ENCODE measurements around the gene TSPAN9.

The TSPAN9 gene

DNA sequence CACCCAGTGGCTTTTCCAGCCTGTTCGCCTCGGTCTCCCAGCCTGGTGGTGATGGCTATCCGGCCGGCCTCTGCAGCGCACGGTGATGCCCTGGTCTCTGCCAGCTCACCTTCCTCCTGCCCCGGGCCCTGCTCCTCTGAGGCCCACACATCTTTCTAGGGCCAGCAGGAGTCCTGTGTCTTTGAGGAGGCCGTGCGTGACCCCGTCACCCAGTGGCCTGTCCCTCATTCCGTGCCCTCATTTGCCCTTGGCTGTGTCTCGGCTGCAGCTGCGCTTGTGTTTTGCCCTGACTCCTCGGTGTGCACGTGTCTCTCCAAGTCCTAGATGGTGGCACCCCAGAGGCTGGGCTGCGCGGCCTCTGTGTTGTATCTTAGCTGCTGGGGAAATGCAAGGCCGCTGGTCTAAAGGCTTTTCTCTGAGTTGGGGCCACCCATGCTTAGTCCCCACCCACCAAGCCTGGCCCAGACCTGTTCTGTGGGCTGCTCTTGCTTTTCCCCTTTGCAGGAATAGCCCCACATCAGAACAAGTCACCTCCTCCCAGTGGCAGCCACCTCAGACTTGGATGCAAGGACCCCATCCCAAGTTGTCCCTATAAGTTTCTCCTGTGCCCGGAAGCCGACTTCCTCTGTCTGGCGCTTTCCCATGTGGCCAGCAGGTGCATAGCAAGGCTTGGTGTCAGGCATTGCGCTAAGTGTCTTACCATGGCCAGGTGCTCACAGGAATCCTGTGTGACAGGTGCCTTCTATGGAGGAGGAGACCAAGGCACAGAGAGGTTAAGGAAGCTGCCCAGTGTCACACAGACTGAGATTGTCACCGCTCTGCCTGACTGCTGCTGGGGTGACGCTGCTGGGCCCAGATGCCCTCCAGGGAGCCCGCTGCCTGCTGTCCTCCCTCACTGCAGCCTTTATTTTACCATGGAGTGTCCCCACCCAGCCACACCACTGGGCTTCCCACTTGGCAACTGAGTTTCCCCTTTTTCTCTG lies 64.5 kb downstream of the TSPAN9 start:
- DNase-seq (ENCODE audit: low read depth in 2 of 2), result no peak

DNA sequence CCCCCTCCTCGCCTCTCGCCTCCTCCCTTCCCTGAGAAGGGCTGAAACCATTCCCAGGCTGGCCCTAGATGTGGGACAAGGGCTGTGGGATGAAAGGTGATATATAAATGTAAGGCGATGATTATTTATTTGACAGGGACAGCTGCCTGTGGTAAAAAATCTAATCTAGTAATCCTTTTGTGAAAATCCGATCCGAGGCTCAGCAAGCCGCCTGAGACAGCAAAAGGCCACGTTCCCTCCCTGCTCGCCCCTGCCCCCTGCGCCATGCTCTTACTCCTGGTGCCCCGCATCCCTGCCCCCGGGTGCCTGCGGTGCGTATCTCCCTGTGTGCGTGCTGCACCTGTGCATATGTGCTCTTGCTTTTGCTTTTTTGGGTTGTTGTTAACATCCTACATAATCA lies 65.2 kb downstream of the TSPAN9 start:
- no peak for DNase-seq (ENCODE audit: low read depth in 2 of 2)

DNA sequence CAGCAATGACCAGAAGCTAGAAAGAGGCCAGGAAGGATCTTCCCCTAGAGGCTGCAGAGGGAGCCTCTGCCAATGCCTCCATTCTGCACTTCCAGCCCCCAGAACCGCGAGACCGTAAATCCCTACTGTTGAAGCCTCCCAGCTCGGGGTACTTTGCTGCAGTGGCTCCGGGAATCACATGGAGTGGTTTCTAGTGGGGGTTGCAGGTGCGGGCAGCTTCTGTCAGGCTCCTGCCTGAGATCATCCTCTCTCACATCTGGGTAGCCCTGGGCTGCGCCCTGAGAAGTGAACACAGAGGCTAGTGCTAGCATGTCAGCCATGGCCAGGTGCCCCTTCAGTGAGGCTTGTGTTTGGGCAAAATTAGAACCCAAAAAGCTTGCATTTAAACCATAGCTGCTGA lies 67.3 kb downstream of the TSPAN9 start:
- no peak for DNase-seq (ENCODE audit: low read depth in 2 of 2)

DNA sequence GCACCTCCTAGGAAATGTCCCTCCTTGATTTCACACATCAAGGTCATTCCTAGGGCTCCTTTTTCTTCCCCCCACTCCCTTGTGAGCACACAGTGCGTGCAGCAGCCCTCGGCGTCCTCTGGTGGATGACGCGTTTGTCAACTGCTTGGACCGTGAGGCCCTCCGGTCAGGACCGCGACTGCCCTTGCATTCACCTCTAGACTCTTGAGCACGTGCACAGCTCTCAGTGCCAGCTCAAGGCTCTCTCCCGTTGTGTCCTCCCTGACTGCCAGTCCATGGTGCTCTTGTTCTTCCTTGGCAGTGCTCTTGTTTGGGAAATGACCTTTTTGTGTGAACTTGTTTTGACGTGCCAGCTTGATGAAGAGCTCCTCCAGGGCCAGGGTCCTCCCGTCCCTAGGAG lies 67.9 kb downstream of the TSPAN9 start:
- no peak for DNase-seq (ENCODE audit: low read depth in 2 of 2)

DNA sequence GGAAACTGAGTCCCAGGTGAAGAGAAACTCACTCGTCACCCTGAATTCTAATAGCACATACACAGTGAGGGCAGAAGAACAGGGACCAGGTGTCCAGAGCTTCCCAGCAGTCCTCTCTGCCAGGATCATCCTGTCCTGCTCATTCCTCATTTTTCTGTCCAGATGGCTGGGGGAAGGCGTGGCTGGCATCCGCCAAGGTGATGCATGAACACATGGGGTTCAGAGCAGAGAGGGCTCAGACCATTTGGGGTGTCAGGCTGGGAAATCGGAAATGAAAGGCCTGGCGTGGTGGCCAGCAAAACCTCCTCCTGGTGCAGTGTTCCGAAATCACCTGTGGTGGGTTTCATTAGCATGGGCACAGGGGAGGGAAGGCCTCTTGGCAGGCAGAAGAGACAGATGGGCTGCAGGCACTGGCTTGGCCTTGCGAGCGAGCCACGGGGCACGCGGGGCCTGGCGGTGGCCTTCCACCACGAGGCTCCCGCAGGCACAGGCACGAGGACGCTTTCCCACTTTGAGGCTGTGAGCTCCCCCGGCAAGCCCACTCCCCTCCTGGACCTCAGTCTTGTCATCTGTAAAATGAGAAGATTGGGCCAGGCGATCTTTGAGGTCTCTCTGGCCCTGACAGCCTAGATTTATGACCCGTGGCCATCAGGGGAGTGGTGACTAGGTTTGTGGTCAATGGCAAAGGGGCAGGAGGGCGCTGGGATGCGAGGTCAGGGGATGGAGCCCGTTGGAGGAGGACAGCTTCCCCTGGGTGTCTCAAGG lies 68.5 kb downstream of the TSPAN9 start:
- DNase-seq (ENCODE audit: low read depth in 2 of 2), result no peak

DNA sequence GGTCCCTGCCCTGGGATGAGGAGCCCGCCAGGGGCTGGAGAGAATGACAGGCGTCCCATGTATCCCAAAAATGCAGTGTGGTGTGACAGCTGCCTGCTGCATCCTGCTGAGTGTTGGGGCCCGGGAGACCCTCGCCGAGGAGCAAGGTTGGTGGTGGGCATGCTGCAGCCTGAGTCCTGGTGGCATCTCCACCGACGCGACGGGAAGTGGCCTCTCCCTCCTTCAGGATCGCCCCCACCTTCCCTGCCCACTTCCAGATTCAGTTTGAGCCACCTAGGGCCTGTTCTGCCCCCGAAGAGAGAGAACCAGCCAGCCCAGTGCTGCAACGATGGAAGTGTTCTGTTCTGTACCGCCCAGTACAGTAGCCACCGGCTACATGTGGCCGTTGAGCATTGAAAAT lies 70.1 kb downstream of the TSPAN9 start:
- DNase-seq (ENCODE audit: low read depth in 2 of 2), result no peak

DNA sequence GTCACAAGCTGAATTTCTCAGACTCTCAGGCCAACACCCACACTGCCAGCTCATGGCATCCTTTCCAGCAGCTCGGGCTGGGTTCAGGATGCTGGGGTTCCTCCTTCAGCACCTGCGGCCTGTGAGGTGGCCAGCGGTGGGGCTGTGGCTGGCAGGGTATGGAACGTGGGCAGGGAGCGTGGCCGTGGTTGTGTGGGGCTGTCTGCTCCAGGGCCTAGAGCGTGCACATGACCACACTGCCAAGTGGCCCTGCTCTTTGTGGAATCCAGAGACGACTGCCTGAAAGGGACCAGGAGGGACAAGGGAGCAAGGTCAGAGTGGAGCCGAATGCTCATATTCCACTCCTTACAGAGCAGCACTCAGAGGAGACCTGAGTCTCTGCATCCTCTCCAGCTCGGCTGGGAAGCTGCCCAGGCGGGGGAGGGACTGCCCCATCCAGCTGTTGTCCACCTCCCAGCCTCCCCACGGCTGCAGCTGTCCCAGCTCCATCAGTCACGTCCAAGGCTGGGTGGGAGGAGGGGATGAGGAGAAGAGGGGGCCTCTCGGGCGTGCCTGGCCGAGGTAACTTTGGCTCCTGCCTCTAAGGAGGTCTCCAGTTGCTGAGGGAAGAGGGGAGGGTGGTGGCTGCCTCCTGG lies 71.3 kb downstream of the TSPAN9 start:
- no peak for DNase-seq (ENCODE audit: low read depth in 2 of 2)

DNA sequence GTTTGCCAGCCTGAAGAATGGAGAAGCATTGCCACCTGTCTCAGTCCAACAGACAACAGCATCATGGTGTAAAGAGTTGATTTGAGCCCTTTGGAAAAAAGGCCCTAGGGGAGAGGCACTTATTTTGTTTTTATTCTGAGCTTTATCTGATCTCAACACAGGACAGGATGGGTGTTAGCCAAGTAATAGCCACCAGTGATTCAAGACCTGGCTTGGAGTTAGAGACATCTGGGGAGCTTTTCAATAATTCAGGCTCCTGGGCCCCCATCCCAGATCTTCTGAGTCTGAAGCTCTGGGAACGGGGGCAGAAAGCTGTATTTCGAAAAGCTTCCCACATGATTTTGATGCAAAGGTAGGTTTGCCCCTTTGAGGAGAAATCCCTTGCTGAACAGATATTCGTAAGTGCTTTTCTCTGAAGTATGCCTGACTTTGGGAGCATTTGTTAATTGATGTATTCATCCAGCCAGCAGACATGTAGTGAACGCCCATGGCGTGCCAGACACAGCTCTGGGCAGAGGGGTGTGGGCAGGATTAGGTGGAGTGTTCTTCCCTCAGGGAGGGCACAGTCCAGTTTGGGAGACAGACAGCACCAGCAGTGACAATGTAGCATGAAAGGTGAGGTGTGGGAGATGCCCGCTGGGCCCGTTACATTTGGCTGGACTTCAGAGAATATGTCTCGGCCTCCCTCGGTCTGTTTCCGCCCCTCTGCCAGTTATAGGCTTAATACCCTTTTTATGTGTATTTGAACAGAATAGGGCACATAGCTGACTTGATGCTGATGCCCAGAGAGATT lies 72.5 kb downstream of the TSPAN9 start:
- DNase-seq (ENCODE audit: low read depth in 2 of 2), result no peak

DNA sequence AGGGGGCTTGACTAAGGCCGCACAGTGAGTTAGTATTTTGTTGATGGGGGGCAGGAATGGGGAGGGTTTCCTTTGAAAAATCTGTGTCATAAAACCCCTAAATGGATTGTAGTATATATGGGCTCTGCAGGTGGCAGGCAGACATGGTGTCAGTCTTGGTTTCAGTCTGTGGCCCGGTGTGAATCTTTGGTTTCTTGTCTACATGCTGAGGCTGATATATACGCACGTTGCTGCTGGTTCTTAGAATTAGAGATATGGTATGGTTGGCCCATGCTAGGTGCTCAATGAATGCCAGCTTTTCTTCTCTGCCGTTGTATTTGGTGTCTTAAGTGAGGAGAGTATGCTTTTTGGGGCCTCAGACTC lies 73.1 kb downstream of the TSPAN9 start:
- DNase-seq (ENCODE audit: low read depth in 2 of 2), result no peak

DNA sequence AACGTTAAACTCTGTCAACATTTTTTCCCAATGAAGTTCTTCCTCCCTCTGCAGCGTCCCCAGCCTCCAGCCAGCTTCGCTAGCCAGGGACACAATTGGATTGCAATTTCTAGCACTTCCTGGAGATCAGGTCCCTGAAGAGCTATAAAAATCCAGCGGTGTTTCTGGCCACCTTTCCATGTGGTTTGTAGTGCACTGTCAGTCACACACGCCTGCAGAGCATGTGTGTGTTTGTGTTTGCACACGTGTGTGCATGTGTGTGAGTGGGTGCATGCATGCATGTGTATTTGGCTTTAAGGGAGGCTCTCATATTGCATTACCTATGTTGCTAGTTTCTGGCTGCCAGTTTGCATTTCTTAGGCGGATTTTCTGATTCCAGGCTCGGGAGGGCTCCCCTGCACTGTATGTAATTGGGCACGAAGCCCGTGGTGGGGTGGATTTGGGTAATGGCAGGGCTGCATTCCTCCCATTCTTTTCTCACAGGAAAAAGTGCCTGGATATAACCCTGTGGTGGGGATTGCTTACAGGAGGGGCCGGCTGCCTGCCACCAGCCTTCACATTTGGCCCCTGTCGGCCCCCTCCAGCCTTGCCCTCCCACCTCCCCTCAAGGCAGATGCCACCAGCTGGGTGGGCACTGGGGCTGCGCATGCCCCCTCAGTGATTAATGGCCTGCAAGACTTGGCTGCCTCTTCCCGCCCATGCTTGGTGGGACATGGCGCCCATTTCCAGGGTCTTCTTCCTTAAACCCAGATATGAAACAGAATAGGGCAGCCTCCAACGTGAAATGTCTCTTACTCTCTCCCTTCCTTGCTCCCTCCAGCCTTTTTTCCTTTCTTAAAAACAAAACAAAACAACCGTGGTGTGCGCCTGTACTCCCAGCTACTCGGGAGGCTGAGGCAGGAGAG lies 74.0 kb downstream of the TSPAN9 start:
- no peak for DNase-seq (ENCODE audit: low read depth in 2 of 2)

DNA sequence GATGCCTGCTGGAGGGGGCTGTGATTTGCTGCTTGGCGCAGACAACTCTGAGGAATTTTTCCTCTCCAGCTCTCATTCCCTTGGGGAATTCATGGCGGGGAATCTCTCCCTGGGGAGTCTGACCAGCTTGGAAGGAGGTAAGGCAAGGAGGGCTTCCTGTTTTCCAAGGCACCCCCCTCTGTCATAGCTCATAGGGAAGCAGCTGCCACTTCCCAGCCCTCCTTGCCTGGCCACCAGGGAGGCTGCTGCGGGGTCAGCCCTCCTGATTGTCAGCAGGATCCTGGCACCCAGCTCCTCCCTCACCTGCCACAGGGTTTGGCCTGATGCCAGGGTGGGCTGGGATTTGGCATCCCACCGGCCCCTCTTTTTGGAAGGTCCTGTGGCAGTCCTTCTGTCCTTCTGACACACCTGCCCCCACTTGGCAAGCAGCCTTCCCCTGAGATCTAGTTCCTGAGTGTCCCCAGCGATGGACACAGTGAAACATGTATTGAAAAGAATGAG lies 74.9 kb downstream of the TSPAN9 start:
- no peak for DNase-seq (ENCODE audit: low read depth in 2 of 2)

DNA sequence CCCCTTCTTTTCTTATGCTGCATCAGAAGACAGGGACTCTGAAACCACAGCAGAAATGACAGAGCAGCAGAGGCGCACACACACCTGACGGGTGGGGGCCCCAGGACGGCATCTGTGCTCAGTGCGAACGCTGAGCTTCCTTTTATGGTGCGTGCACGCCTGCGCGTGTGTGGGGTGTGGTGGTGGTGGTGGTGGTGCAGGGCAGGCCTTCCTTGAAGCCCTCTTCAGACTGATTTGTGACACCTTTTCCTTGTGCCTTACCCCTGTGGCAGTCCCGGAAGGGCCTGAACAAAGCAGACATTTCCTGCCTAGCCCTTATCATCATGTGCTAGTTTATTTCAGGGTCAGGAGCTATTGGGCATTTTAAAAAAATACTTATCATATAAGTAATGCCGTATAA lies 75.7 kb downstream of the TSPAN9 start:
- no peak for DNase-seq (ENCODE audit: low read depth in 2 of 2)

DNA sequence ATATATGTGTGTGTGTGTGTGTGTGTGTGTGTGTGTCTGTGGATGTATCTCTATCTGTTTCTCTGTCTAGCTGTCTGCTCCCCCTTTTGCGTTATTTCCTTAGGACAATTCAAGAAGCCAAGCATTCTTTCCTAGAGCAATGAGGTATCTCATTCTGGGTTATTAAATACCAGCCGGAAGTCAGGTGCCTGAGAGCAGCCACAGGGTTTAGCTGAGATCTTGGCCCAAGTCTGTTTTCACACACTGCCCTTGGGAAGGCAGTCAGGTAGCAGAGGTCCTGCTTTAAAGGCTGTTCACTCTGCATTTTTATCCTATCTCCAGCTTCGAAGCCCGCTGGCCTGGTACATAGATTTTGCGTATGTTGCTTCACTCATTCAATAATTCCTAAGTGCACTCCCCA lies 76.8 kb downstream of the TSPAN9 start:
- no peak for DNase-seq (ENCODE audit: low read depth in 2 of 2)

DNA sequence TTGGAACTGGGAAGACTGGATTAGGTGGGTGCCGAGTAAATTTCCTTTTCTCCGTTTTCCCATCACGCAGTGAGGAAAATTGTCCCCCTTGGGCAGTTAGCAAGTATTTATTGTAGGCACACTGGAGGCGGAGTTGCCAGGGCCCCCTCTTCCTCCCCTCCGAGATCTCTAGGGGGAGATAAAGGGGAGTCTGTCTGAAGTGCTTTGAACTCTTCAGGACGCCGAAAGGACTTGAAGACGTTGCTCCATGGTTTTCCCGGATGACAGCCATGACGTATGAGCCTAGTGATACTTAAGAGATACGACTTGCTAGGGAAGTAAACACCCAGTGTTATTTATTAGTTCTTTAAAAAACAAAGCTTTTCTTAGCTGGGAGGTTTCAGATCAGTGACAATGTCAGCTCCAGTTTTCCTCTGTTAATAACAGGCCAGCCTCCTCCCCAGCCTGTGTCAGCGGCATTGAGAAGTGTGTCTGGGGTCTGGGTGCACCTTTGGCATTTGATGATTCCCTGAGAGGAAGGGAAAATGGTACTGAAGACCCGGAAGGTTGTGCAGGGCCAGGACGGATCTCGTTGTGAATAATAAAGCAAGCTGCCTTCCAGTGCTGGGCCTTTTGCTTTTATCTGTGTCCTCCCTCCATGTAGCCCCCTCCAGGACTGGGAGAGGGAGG lies 78.7 kb downstream of the TSPAN9 start:
- DNase-seq (ENCODE audit: low read depth in 2 of 2), result no peak

DNA sequence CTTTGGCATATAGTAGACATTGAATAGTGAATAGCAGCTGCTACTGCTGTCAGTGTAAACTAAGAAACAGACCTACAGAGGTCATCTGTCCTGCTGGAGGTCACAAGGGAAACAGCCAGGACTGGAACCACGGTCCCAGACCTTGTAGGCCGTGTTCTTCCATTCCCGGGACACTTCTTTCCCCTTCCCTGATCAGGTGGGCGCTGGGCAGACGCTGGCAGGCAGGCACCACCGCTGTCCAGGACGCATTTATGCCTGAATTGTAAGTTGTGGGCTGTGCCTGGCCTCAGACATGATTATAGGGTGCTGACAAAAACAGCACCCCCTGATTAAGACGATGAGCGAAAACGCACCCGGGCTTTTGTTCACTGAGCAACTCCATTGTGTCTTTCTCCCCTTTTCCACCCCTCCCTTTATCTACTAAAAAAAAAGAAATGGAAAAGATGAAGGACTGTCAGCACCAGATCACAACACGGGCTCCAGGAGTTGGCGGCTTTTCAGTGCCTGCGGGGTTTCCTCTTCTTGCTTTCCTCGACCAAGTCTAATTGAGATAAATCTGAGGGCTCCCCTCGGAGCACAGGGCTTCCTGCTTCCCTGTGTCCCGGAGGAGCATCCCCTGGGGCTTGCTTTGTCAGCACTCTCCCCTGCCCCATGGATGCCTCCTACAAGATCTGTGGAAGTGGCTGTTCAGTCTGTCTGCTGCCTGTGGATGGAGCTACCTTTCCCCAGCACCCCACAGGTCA lies 80.6 kb downstream of the TSPAN9 start:
- no peak for DNase-seq (ENCODE audit: low read depth in 2 of 2)

DNA sequence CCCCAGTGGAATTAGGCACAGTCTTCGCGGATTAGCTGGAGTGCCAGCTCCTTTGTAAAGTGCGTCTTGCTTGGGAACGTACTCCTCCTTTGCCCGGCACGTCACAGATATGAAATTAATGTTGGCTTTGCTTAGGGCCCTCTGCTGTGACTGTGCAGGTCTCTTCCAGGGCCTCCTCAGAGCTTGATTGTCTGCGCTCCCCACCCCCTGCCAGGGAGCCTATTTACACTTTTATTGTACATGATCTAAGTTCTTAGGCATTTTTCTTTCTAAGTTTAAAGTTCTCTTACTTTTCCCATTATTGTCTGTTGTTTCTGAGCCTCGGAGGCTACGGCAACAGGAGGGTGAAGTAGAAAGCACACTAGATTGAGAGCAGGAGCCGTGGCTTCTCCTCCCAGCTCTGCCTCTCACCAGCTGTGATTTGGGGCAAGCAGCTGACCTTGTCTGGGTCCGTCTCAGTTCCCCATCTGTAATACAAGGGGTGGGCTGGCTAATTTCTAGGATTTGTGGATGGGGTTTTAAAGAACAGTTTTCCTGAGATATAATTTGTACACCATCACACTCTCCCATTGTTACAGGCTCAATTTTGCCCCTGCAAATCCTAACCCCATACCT lies 81.8 kb downstream of the TSPAN9 start:
- DNase-seq (ENCODE audit: low read depth in 2 of 2), result no peak

DNA sequence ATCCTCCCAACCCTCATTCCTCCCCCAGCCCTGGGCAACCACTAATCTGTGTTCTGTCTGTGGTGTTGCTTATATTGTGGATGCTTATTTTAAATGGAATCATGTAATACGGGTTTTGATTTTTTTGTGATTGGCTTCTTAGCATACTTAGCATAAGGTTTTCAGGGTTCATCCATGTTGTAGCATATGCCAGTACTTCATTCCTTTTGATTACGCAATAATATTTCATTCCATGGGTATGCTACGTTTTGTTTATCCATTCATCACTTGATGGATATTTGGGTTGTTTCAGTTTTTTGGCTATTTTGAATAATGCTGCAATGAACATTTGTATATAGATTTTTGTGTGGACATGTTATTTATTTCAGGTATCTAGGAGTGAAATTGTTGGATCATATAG lies 82.9 kb downstream of the TSPAN9 start:
- DNase-seq (ENCODE audit: low read depth in 2 of 2), result no peak

DNA sequence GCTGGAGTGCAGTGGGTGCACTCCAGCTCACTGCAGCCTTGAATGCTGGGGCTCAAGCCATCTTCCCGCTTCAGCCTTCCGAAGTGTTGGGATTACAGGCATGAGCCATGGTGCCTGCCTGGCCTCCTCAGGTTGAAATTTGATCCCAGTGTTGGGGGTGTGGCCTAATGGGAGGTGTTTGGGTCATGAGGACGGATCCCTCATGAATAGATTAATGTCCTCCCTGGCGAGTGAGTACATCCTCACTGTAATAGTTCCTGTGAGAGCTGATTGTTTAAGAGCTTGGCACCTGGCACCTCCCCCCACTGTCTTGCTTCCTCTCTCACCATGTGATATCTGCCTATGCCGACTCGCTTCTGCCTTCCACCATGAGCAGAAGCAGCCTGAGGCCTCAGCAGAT lies 84.7 kb downstream of the TSPAN9 start:
- no peak for DNase-seq (ENCODE audit: low read depth in 2 of 2)
